Liver (tissue), 9 donors: ENCODE results near the gene RAB38. TPM values are rescaled to one million over a fixed set of nuclear protein-coding genes. Genes with fewer than 3 reads are reported as not detected.

Experiments
- DNase-seq: peaks from one replicate; pipeline ENCODE4 v3.0.0-alpha.2; 2017; ENCODE audit warnings: low spot score
- H3K27ac ChIP-seq, 2 donors: one replicate each; pipeline ENCODE4 v1.7.0; 2013; ENCODE audit warnings: inconsistent platforms in 2 of 2, low read length in 2 of 2, control low read depth in 1 of 2, low read depth in 1 of 2, mild to moderate bottlenecking in 1 of 2
- H3K27me3 ChIP-seq, 4 donors: one replicate each; pipeline versions ENCODE4 v1.6.1 to v1.7.0; 2013; ENCODE audit warnings: low read length in 3 of 4, inconsistent platforms in 1 of 4, mild to moderate bottlenecking in 1 of 4, moderate library complexity in 1 of 4; ENCODE audit not compliant: control insufficient read depth in 4 of 4, insufficient read depth in 4 of 4
- H3K36me3 ChIP-seq, 4 donors: one replicate each; pipeline versions ENCODE4 v1.6.1 to v1.7.0; 2013; ENCODE audit warnings: low read length in 3 of 4, mild to moderate bottlenecking in 3 of 4, low read depth in 1 of 4, moderate library complexity in 1 of 4; ENCODE audit not compliant: control insufficient read depth in 4 of 4, insufficient read depth in 3 of 4
- H3K4me1 ChIP-seq, 4 donors: one replicate each; pipeline versions ENCODE4 v1.6.1 to v1.7.0; 2013; ENCODE audit warnings: low read length in 3 of 4, mild to moderate bottlenecking in 3 of 4, moderate library complexity in 1 of 4; ENCODE audit not compliant: control insufficient read depth in 4 of 4, insufficient read depth in 4 of 4
- H3K4me3 ChIP-seq, 3 donors: one replicate each; pipeline versions ENCODE4 v1.6.1 to v1.7.0; 2013; ENCODE audit warnings: low read length in 3 of 3, control low read depth in 1 of 3, low read depth in 1 of 3, mild to moderate bottlenecking in 1 of 3
- H3K9ac ChIP-seq, 2 donors: one replicate each; pipeline ENCODE4 v1.7.0; 2013; ENCODE audit warnings: low read length in 2 of 2, mild to moderate bottlenecking in 2 of 2, moderate library complexity in 2 of 2, control low read depth in 1 of 2, low read depth in 1 of 2
- H3K9me3 ChIP-seq, 4 donors: one replicate each; pipeline versions ENCODE4 v1.6.1 to v1.7.0; 2013; ENCODE audit warnings: low read length in 3 of 4; ENCODE audit not compliant: control insufficient read depth in 4 of 4
- EGR1 ChIP-seq, 2 donors: IDR thresholded peaks; 2 replicates each; pipeline ENCODE4 v1.6.1; 2016 to 2018; ENCODE audit warnings: antibody characterized with exemption in 2 of 2, low read depth in 2 of 2
- FOXA1 ChIP-seq: IDR thresholded peaks from 2 replicates; pipeline ENCODE4 v1.6.1; 2016; ENCODE audit warnings: antibody characterized with exemption
- FOXA2 ChIP-seq: IDR thresholded peaks from 2 replicates; pipeline ENCODE4 v1.6.1; 2016; ENCODE audit warnings: antibody characterized with exemption
- GABPA ChIP-seq, 2 donors: IDR thresholded peaks in 1 of 2; conservative IDR thresholded peaks in 1 of 2; 2 replicates each; pipeline ENCODE4 v1.6.1; 2016; ENCODE audit warnings: antibody characterized with exemption in 2 of 2, mild to moderate bottlenecking in 1 of 2, moderate library complexity in 1 of 2
- HNF4A ChIP-seq, 2 donors: conservative IDR thresholded peaks; 2 replicates each; pipeline ENCODE4 v1.6.1; 2016; ENCODE audit warnings: antibody characterized with exemption in 2 of 2, mild to moderate bottlenecking in 2 of 2
- JUND ChIP-seq, 2 donors: IDR thresholded peaks; 2 replicates each; pipeline ENCODE4 v1.6.1; 2016; ENCODE audit warnings: antibody characterized with exemption in 2 of 2
- NR2F2 ChIP-seq: IDR thresholded peaks from 2 replicates; pipeline ENCODE4 v1.6.1; 2016; ENCODE audit warnings: antibody characterized with exemption
- RXRA ChIP-seq, 2 donors: IDR thresholded peaks; 2 replicates each; pipeline ENCODE4 v1.6.1; 2017 to 2018; ENCODE audit warnings: antibody characterized with exemption in 2 of 2, mild to moderate bottlenecking in 1 of 2
- TAF1 ChIP-seq: conservative IDR thresholded peaks from 2 replicates; pipeline ENCODE4 v1.6.1; 2016; ENCODE audit warnings: antibody characterized with exemption, mild to moderate bottlenecking
- YY1 ChIP-seq: IDR thresholded peaks from 2 replicates; pipeline ENCODE4 v1.6.1; 2016; ENCODE audit warnings: antibody characterized with exemption, mild to moderate bottlenecking
- WGBS: extraction: QIAGEN DNeasy Blood & Tissue Kit; methylation state at CpG from one replicate; pipeline ENCODE4 v1.1.7; 2013; 5-methylcytosine and 5-hydroxymethylcytosine counted together
- polyA plus RNA-seq, 2 donors: library from polyadenylated mRNA; stranded (reverse) in 1 of 2; unstranded in 1 of 2; fragments of 200-250 nt in 1 of 2; fragments of >200 nt in 1 of 2; fragmentation: Nextera tagmentation in 1 of 2; extraction: Ambion mirVana in 1 of 2; gene quantifications; one replicate each; pipeline versions ENCODE4 v1.2.1 to v1.2.3, GENCODE V29; 2013 to 2015
- total RNA-seq, 2 donors: library from RNA; depleted of rRNA; stranded (reverse); fragments of >200 nt; gene quantifications; one replicate each; pipeline ENCODE4 v1.2.3, GENCODE V29; 2014
- TF ChIP-seq, protein P1 (sequence below): IDR thresholded peaks from 2 replicates; pipeline ENCODE4 v1.6.1; 2016; ENCODE audit warnings: antibody characterized with exemption
- TF ChIP-seq, protein P2 (sequence below): IDR thresholded peaks from 2 replicates; pipeline ENCODE4 v1.6.1; 2016; ENCODE audit warnings: antibody characterized with exemption
- TF ChIP-seq, protein P3 (sequence below): fragments of 150-350 bp; IDR thresholded peaks from 2 replicates; pipeline ENCODE4 v1.5.1; 2017; ENCODE audit warnings: improper control_type of control experiment, low read depth, low read length; ENCODE audit not compliant: missing input control
- TF ChIP-seq, protein P4 (sequence below): IDR thresholded peaks from 2 replicates; pipeline ENCODE4 v1.6.1; 2016; ENCODE audit warnings: antibody characterized with exemption
- TF ChIP-seq, protein P5 (sequence below): IDR thresholded peaks from 2 replicates; pipeline ENCODE4 v1.6.1; 2016; ENCODE audit warnings: antibody characterized with exemption, mild to moderate bottlenecking
- donor health status: healthy.
- donor health status: healthy.
- donor health status: healthy.
- donor health status: healthy.
- donor health status: healthy.

RAB38 gene
- total and polyA plus RNA-seq, 4 donors = 0.32 to 2.2 (median 0.48) TPM

DNA sequence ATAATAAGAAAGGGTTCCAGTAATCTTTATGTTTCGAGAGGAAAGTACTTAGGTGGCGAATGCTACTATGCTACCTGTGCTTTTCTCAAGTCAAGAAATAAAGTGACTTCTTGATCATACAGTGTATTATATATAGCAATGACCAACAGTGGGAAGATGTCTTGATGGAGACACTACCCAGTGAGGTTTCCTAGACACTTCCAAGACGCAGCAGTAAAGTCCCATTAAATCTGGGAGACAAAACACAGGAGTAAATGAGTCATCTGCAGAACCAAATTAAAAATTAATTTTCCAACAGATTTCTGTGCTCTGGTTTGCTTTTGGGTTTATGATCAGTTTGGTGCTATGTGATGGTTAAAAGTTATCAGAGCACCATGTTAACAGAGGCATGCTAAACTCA is 29.1 kb upstream of the RAB38 start:
- Histone ChIP-seq H3K4me3 (no peak overlapping the region), H3K9me3 (no peaks in the 10 kb centered on the region), H3K9ac (no peak overlapping the region), H3K4me1 (peaks cover 0 to 10% (median 3%) of the 10 kb centered on the region in 4 donors), H3K36me3 (no peaks in the 10 kb centered on the region), H3K27me3 (no peaks in the 10 kb centered on the region), H3K27ac (no peak overlapping the region)
- WGBS = 93% methylated on average over 3 of the region's 3 CpGs
- TF ChIP-seq, protein P1, sequence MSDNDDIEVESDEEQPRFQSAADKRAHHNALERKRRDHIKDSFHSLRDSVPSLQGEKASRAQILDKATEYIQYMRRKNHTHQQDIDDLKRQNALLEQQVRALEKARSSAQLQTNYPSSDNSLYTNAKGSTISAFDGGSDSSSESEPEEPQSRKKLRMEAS = no peak
- TF ChIP-seq YY1 (no peak), HNF4A (conservative IDR thresholded peaks at IDR 0.05) (no peak), TAF1 (no peak), NR2F2 (no peak), FOXA1 (no peak), JUND (IDR thresholded peaks at IDR 0.05) (no peak), EGR1 (IDR thresholded peaks at IDR 0.05; ENCODE audit: low read depth in 2 of 2) (no peak)
- TF ChIP-seq, protein P2, sequence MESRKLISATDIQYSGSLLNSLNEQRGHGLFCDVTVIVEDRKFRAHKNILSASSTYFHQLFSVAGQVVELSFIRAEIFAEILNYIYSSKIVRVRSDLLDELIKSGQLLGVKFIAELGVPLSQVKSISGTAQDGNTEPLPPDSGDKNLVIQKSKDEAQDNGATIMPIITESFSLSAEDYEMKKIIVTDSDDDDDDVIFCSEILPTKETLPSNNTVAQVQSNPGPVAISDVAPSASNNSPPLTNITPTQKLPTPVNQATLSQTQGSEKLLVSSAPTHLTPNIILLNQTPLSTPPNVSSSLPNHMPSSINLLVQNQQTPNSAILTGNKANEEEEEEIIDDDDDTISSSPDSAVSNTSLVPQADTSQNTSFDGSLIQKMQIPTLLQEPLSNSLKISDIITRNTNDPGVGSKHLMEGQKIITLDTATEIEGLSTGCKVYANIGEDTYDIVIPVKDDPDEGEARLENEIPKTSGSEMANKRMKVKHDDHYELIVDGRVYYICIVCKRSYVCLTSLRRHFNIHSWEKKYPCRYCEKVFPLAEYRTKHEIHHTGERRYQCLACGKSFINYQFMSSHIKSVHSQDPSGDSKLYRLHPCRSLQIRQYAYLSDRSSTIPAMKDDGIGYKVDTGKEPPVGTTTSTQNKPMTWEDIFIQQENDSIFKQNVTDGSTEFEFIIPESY = no peak
- TF ChIP-seq, protein P3, sequence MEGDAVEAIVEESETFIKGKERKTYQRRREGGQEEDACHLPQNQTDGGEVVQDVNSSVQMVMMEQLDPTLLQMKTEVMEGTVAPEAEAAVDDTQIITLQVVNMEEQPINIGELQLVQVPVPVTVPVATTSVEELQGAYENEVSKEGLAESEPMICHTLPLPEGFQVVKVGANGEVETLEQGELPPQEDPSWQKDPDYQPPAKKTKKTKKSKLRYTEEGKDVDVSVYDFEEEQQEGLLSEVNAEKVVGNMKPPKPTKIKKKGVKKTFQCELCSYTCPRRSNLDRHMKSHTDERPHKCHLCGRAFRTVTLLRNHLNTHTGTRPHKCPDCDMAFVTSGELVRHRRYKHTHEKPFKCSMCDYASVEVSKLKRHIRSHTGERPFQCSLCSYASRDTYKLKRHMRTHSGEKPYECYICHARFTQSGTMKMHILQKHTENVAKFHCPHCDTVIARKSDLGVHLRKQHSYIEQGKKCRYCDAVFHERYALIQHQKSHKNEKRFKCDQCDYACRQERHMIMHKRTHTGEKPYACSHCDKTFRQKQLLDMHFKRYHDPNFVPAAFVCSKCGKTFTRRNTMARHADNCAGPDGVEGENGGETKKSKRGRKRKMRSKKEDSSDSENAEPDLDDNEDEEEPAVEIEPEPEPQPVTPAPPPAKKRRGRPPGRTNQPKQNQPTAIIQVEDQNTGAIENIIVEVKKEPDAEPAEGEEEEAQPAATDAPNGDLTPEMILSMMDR = no peak
- TF ChIP-seq, protein P4, sequence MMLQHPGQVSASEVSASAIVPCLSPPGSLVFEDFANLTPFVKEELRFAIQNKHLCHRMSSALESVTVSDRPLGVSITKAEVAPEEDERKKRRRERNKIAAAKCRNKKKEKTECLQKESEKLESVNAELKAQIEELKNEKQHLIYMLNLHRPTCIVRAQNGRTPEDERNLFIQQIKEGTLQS = no peak
- TF ChIP-seq, protein P5, sequence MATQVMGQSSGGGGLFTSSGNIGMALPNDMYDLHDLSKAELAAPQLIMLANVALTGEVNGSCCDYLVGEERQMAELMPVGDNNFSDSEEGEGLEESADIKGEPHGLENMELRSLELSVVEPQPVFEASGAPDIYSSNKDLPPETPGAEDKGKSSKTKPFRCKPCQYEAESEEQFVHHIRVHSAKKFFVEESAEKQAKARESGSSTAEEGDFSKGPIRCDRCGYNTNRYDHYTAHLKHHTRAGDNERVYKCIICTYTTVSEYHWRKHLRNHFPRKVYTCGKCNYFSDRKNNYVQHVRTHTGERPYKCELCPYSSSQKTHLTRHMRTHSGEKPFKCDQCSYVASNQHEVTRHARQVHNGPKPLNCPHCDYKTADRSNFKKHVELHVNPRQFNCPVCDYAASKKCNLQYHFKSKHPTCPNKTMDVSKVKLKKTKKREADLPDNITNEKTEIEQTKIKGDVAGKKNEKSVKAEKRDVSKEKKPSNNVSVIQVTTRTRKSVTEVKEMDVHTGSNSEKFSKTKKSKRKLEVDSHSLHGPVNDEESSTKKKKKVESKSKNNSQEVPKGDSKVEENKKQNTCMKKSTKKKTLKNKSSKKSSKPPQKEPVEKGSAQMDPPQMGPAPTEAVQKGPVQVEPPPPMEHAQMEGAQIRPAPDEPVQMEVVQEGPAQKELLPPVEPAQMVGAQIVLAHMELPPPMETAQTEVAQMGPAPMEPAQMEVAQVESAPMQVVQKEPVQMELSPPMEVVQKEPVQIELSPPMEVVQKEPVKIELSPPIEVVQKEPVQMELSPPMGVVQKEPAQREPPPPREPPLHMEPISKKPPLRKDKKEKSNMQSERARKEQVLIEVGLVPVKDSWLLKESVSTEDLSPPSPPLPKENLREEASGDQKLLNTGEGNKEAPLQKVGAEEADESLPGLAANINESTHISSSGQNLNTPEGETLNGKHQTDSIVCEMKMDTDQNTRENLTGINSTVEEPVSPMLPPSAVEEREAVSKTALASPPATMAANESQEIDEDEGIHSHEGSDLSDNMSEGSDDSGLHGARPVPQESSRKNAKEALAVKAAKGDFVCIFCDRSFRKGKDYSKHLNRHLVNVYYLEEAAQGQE = no peak
- DNase-seq = no peak

DNA sequence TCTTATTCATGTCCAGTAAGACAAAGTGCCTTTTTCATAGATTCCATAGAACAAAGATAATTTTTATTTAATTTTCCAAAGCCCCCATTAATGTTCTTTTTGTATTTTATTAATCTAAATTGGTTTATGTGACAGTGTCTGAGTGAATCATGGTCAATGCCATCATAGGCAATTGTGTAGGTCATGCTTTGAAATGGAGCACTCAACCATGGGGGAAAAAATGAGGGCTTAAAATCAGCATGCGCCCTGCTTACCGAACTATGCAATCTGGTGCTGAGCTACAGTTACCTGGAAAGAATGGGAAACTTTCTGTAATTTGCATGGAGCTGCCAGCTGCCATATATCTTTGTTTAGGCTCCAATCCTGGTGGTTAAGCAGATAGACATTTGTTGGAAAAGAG is 28.4 kb upstream of the RAB38 start:
- H3K36me3 ChIP-seq = no peaks in the 10 kb centered on the region
- no peak overlapping the region for H3K27ac ChIP-seq
- 88% methylated on average over 2 of the region's 2 CpGs for WGBS
- no peaks in the 10 kb centered on the region for H3K27me3 ChIP-seq
- H3K4me1 ChIP-seq = peaks cover 0 to 3% (median 0%) of the 10 kb centered on the region in 4 donors
- H3K9ac ChIP-seq = no peak overlapping the region
- H3K9me3 ChIP-seq = no peaks in the 10 kb centered on the region
- DNase-seq = no peak
- no peak overlapping the region for H3K4me3 ChIP-seq
- TF ChIP-seq, protein P2 = no peak
- TF ChIP-seq GABPA (IDR thresholded peaks at IDR 0.05 in 1 of 2, conservative IDR thresholded peaks at IDR 0.05 in 1 of 2) = no peak
- TF ChIP-seq HNF4A (conservative IDR thresholded peaks at IDR 0.05) = no peak
- TF ChIP-seq NR2F2 = no peak
- TF ChIP-seq, protein P3 = no peak
- TF ChIP-seq JUND (IDR thresholded peaks at IDR 0.05) = no peak
- TF ChIP-seq, protein P5 = no peak
- TF ChIP-seq FOXA1 = no peak
- no peak for TF ChIP-seq FOXA2
- TF ChIP-seq EGR1 (IDR thresholded peaks at IDR 0.05; ENCODE audit: low read depth in 2 of 2) = no peak
- TF ChIP-seq RXRA (IDR thresholded peaks at IDR 0.05) = no peak
